DOHH2 (cell line): ENCODE data around the gene LMTK2.

Experiments used
- EZH2phosphoT487 ChIP-seq: fragments of 200-600 bp; sonication (generic); IDR thresholded peaks from 2 replicates; pipeline ENCODE4 v1.6.1; 2017; ENCODE audit warnings: borderline replicate concordance, mild to moderate bottlenecking, antibody characterized with exemption, low read length, moderate library complexity, mixed read lengths
- TF ChIP-seq, protein P1 (sequence below): fragments of 200-600 bp; sonication (generic); IDR thresholded peaks from one replicate; pipeline ENCODE4 v1.5.1; 2014; ENCODE audit warnings: antibody characterized with exemption, mild to moderate bottlenecking, low read depth, low read length; ENCODE audit not compliant: poor library complexity, severe bottlenecking

GRCh38 chr7:98079891-98080648 lies 26.6 kb upstream of the LMTK2 start:
- TF ChIP-seq, protein P1, sequence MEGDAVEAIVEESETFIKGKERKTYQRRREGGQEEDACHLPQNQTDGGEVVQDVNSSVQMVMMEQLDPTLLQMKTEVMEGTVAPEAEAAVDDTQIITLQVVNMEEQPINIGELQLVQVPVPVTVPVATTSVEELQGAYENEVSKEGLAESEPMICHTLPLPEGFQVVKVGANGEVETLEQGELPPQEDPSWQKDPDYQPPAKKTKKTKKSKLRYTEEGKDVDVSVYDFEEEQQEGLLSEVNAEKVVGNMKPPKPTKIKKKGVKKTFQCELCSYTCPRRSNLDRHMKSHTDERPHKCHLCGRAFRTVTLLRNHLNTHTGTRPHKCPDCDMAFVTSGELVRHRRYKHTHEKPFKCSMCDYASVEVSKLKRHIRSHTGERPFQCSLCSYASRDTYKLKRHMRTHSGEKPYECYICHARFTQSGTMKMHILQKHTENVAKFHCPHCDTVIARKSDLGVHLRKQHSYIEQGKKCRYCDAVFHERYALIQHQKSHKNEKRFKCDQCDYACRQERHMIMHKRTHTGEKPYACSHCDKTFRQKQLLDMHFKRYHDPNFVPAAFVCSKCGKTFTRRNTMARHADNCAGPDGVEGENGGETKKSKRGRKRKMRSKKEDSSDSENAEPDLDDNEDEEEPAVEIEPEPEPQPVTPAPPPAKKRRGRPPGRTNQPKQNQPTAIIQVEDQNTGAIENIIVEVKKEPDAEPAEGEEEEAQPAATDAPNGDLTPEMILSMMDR = no peak
- no peak for TF ChIP-seq EZH2phosphoT487
